HG03342 (cell line): ENCODE data around the gene AQP7.
"Not testable (repeated sequence)": the region's sequence is repeated elsewhere in the genome, so short reads cannot be mapped to it uniquely, and the experiment has no call there.

ENCODE experiments used
- ATAC-seq: cut with Tn5 transposase; IDR thresholded peaks from one replicate; pipeline ENCODE4 v1.9.1; 2021; ENCODE audit warnings: mild to moderate bottlenecking, moderate library complexity; ENCODE audit not compliant: unreplicated experiment

AQP7 gene

GRCh38 chr9:33434317-33435105 lies 32.1 kb upstream of the AQP7 start:
- no peak for ATAC-seq

- ATAC-seq = no peak
These were observed 31.5 kb upstream of the AQP7 start for GRCh38 chr9:33433871-33434270.

- ATAC-seq = no peak
These were observed 29.1 kb upstream of the AQP7 start for GRCh38 chr9:33431420-33431819.

- ATAC-seq = no peak
These were observed 28.6 kb upstream of the AQP7 start for GRCh38 chr9:33430942-33431341.

GRCh38 chr9:33429256-33429985 lies 27.1 kb upstream of the AQP7 start:
- no peak for ATAC-seq

GRCh38 chr9:33426843-33427293 lies 24.5 kb upstream of the AQP7 start:
- ATAC-seq = no peak

GRCh38 chr9:33425128-33425533 lies 22.8 kb upstream of the AQP7 start:
- ATAC-seq = no peak

- ATAC-seq = not testable (repeated sequence)
These were observed 22.1 kb upstream of the AQP7 start for GRCh38 chr9:33424492-33424891.

- not testable (repeated sequence) for ATAC-seq
These were observed 21.7 kb upstream of the AQP7 start for GRCh38 chr9:33424043-33424442.

GRCh38 chr9:33419708-33420303 lies 17.4 kb upstream of the AQP7 start:
- ATAC-seq = no peak

- ATAC-seq = no peak
These were observed 15.7 kb upstream of the AQP7 start for GRCh38 chr9:33418090-33418489.

- no peak for ATAC-seq
These were observed 14.6 kb upstream of the AQP7 start for GRCh38 chr9:33416996-33417395.

GRCh38 chr9:33415501-33416038 lies 13.2 kb upstream of the AQP7 start:
- ATAC-seq = peak; percentile 83

GRCh38 chr9:33414889-33415500 lies 12.6 kb upstream of the AQP7 start:
- no peak for ATAC-seq

GRCh38 chr9:33414268-33414667 lies 11.9 kb upstream of the AQP7 start:
- ATAC-seq = no peak

GRCh38 chr9:33408087-33408486 lies 5.7 kb upstream of the AQP7 start:
- ATAC-seq = no peak

- ATAC-seq = no peak
These were observed 4.7 kb upstream of the AQP7 start for GRCh38 chr9:33407061-33407460.

- ATAC-seq = no peak
These were observed 2.5 kb upstream of the AQP7 start for GRCh38 chr9:33404788-33405362.

GRCh38 chr9:33403941-33404787 lies 1.8 kb upstream of the AQP7 start:
- no peak for ATAC-seq

GRCh38 chr9:33401809-33402208 lies 559 bp downstream of the AQP7 start:
- not testable (repeated sequence) for ATAC-seq
